Peyer's patch (tissue), 4 donors: ENCODE results near the gene BPIFB4.

Source experiments
- POLR2A ChIP-seq, 2 donors: fragments of 450-650 bp; IDR thresholded peaks; one replicate each; pipeline ENCODE4 v1.5.1; 2017; ENCODE audit warnings: antibody characterized with exemption in 2 of 2, mild to moderate bottlenecking in 2 of 2, moderate library complexity in 2 of 2
- TF ChIP-seq, protein P1 (sequence below), 6 experiments: fragments of 450-650 bp in 4 of 6; fragments of 200-600 bp in 2 of 6; sonication (generic) in 1 of 6; IDR thresholded peaks; one replicate each; pipeline ENCODE4 v1.5.1; 2017 to 2019; ENCODE audit warnings: antibody characterized with exemption in 6 of 6, mild to moderate bottlenecking in 3 of 6, moderate library complexity in 1 of 6

DNA sequence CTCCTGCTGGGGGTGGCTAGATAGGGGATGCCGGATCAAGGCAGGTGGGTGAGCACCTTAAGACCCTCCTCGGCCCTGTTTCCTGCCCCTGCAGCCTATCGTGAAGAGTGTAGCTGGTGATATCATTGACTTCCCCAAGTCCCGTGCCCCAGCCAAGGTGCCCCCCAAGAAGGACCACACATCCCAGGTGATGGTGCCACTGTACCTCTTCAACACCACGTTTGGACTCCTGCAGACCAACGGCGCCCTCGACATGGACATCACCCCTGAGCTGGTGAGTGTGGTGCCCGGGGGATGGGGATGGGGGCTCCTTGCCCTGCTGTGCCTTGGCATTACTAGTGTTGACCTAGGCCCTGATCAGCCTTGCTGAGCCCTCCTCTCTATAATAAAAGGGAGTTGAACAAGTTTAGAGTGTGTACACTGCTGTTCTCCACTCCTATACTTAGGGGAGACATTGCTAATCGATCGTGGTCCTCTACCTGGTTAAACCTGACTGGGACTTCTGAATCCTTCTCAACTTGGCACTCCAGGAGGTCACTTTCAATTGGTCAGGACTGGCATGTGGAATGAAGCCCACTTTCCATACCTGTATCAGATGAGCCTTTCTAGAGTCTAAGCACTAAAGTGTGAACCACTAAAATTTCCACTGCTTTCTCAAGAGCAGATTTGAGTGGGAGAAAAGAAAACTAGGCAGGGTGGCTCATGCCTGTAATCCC, 14.7 kb upstream of the BPIFB4 start:
- TF ChIP-seq, protein P1, sequence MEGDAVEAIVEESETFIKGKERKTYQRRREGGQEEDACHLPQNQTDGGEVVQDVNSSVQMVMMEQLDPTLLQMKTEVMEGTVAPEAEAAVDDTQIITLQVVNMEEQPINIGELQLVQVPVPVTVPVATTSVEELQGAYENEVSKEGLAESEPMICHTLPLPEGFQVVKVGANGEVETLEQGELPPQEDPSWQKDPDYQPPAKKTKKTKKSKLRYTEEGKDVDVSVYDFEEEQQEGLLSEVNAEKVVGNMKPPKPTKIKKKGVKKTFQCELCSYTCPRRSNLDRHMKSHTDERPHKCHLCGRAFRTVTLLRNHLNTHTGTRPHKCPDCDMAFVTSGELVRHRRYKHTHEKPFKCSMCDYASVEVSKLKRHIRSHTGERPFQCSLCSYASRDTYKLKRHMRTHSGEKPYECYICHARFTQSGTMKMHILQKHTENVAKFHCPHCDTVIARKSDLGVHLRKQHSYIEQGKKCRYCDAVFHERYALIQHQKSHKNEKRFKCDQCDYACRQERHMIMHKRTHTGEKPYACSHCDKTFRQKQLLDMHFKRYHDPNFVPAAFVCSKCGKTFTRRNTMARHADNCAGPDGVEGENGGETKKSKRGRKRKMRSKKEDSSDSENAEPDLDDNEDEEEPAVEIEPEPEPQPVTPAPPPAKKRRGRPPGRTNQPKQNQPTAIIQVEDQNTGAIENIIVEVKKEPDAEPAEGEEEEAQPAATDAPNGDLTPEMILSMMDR (IDR thresholded peaks at IDR 0.05): no peak
- no peak for TF ChIP-seq POLR2A (IDR thresholded peaks at IDR 0.05)
